HFF-Myc (cell line): Measurements from ENCODE around the gene NAPA.

Experiments used
- DNase-seq: peaks from one replicate; pipeline ENCODE4 v3.0.0-alpha.2; 2011; ENCODE audit warnings: low read depth; ENCODE audit errors: extremely low read depth
- H3K4me3 ChIP-seq: replicated peaks from 2 replicates; pipeline ENCODE4 v1.5.1; 2011; ENCODE audit warnings: low read depth, mild to moderate bottlenecking, control low read depth, low read length
- TF ChIP-seq, protein P1 (sequence below): IDR thresholded peaks from 2 replicates; pipeline ENCODE4 v1.5.1; 2012; ENCODE audit warnings: mild to moderate bottlenecking, low read depth, low read length, control low read depth; ENCODE audit errors: missing control alignments

Gene NAPA

DNA sequence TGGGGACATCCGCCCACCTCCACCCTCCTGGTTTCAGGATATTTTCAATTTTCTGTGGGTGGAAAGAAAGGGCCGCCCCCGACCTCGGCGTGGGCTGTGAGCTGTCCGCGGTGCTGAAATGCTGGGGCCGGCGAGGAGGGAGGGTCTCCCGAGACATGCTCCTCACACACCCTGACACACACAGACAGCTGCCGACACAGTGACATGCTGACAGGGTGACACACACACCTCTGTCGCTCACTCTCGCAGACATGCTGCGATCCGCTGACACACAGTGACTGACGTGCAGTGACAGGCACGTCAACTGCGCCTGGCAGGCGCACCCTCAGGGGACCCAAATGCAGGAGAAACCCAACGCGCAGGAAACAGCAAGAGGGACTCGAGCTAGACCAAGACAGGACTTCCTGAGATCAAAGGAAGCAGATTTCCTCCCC, 70.5 kb downstream of the NAPA start:
- DNase-seq, result no peak
- TF ChIP-seq, protein P1, sequence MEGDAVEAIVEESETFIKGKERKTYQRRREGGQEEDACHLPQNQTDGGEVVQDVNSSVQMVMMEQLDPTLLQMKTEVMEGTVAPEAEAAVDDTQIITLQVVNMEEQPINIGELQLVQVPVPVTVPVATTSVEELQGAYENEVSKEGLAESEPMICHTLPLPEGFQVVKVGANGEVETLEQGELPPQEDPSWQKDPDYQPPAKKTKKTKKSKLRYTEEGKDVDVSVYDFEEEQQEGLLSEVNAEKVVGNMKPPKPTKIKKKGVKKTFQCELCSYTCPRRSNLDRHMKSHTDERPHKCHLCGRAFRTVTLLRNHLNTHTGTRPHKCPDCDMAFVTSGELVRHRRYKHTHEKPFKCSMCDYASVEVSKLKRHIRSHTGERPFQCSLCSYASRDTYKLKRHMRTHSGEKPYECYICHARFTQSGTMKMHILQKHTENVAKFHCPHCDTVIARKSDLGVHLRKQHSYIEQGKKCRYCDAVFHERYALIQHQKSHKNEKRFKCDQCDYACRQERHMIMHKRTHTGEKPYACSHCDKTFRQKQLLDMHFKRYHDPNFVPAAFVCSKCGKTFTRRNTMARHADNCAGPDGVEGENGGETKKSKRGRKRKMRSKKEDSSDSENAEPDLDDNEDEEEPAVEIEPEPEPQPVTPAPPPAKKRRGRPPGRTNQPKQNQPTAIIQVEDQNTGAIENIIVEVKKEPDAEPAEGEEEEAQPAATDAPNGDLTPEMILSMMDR, result no peak
- no peak overlapping the region for H3K4me3 ChIP-seq

DNA sequence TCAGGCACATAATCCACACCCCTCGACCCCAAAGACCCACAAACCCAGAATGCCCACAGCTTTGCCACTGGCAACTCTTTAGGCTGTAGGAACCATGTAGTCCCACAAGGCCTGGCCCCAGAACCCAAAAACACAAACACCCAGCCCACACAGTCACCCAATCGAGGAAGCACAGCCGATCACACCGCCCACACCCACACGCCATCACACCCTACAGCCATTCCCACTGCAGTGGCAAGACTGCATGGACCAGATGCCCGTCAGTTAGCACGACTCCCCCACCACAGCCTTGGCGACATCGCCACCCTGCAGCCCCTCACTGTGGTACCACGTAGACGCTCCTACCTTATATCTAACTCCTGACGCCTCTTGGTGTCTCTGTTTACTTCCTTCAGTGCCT, 71.5 kb downstream of the NAPA start:
- TF ChIP-seq, protein P1, result no peak
- DNase-seq, result no peak
- no peak overlapping the region for H3K4me3 ChIP-seq

GRCh38 chr19:47438793-47439220, 76.1 kb downstream of the NAPA start:
- TF ChIP-seq, protein P1, result no peak
- DNase-seq, result no peak
- no peak overlapping the region for H3K4me3 ChIP-seq
